ENCODE results near the gene SMIM23. TPM values are rescaled to one million over a fixed set of nuclear protein-coding genes. Genes with fewer than 3 reads are reported as not detected.
A peak's percentile ranks its signal among the peaks of the same experiment; 100 is the strongest.

SMIM23 gene
- total and polyA plus RNA-seq, 2 experiments from 2014 or later, result not detected

DNA sequence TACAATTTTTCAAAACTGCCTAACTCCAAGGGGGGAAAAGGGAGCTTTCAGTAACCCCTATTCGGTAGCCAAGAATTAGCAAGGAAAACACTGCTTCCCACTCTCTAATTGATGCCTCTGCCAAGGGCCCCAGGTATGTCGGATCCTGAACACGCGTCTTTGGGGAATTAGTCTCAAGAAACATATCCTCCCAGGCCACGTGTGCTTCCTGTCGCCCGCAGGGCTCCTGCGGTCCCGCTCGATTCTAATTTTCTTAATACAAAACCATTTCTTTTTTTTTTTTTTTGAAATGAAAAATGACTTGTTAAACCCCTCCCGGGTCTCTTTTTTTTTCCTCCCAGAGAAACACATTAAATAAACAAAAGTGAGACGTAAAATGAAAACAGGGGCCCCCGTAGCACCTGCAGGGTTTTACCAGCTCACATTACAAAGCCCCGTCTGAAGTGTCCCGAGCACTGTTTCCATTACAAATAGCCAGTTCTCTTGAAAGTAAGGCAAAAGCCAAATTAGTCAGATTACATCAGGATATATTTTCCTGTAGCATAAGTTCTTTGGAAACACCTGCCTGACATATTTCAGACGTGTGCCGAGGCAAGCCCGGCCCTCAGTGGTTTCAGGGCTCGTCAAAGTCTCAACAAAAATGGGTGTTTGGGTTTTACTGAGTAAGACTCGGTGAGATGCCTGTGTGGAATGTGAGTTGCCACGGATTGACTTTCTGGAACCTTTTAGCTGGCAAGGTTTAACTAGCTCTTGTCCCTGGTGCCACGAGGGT, 21.5 kb downstream of the SMIM23 start:
- H3K4me3 ChIP-seq, result no peak overlapping the region

DNA sequence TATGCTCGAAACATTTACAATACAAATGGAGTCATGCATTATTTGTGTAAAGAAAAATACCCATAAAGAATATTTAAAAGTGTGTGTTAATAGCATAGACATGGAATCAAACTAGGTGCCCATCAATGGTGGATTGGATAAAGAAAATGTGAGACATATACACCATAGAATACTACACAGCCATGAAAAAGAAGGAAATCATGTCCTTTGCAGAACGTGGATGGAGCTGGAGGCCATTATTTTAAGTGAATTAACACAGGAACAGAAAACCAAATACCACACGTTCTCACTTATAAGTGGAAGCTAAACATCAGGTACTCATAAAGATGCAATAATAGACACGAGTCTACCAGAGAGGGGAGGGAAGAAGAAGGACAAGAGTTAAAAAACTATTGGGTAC, 22.8 kb downstream of the SMIM23 start:
- H3K4me3 ChIP-seq, result no peak overlapping the region
- H3K27ac ChIP-seq, result no peak overlapping the region
- DNase-seq (ENCODE audit: low read depth in 1 of 2, low spot score in 1 of 2), result no peak
- no peaks in the 10 kb centered on the region for H3K4me1 ChIP-seq (ENCODE audit: low read depth)
- no peaks in the 10 kb centered on the region for H3K36me3 ChIP-seq
- TF ChIP-seq, protein P1, sequence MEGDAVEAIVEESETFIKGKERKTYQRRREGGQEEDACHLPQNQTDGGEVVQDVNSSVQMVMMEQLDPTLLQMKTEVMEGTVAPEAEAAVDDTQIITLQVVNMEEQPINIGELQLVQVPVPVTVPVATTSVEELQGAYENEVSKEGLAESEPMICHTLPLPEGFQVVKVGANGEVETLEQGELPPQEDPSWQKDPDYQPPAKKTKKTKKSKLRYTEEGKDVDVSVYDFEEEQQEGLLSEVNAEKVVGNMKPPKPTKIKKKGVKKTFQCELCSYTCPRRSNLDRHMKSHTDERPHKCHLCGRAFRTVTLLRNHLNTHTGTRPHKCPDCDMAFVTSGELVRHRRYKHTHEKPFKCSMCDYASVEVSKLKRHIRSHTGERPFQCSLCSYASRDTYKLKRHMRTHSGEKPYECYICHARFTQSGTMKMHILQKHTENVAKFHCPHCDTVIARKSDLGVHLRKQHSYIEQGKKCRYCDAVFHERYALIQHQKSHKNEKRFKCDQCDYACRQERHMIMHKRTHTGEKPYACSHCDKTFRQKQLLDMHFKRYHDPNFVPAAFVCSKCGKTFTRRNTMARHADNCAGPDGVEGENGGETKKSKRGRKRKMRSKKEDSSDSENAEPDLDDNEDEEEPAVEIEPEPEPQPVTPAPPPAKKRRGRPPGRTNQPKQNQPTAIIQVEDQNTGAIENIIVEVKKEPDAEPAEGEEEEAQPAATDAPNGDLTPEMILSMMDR (IDR thresholded peaks at IDR 0.05; ENCODE audit: low read depth, low read length), result no peak
- no peaks in the 10 kb centered on the region for H3K9me3 ChIP-seq (ENCODE audit: low read depth)
- H3K27me3 ChIP-seq, result peaks cover 26% of the 10 kb centered on the region

More for the DNA sequence above, 21.5 kb downstream of the SMIM23 start:
- Histone ChIP-seq H3K27me3 (peaks cover 32% of the 10 kb centered on the region), H3K36me3 (no peaks in the 10 kb centered on the region), H3K9me3 (ENCODE audit: low read depth) (no peaks in the 10 kb centered on the region), H3K4me1 (ENCODE audit: low read depth) (no peaks in the 10 kb centered on the region), H3K27ac (no peak overlapping the region)
- no peak for DNase-seq (ENCODE audit: low read depth in 1 of 2, low spot score in 1 of 2)
- TF ChIP-seq, protein P1 (IDR thresholded peaks at IDR 0.05; ENCODE audit: low read depth, low read length), result no peak

DNA sequence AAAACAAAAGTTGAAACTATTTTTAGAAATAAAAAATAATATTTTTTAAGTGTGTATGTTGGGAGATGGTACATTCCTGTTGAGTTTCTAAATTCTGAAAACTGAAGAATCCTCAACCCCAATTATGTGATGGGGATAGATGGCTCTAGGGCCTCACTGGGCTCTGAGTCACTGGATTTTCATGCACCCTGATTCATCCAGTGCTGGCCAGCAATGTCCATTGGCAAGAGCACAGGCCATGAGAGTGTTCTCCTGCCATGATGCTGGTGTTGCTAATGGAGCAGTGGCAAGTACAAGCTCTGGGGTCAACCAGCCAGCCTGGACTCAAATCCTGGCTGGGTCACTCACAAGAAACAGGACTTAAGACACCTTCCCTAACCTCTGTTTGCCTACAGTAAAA, 23.3 kb downstream of the SMIM23 start:
- Histone ChIP-seq H3K27ac (no peak overlapping the region), H3K4me3 (no peak overlapping the region), H3K4me1 (ENCODE audit: low read depth) (no peaks in the 10 kb centered on the region), H3K27me3 (peaks cover 26% of the 10 kb centered on the region), H3K9me3 (ENCODE audit: low read depth) (no peaks in the 10 kb centered on the region), H3K36me3 (no peaks in the 10 kb centered on the region)
- no peak for DNase-seq (ENCODE audit: low read depth in 1 of 2, low spot score in 1 of 2)
- TF ChIP-seq, protein P1 (IDR thresholded peaks at IDR 0.05; ENCODE audit: low read depth, low read length), result no peak

DNA sequence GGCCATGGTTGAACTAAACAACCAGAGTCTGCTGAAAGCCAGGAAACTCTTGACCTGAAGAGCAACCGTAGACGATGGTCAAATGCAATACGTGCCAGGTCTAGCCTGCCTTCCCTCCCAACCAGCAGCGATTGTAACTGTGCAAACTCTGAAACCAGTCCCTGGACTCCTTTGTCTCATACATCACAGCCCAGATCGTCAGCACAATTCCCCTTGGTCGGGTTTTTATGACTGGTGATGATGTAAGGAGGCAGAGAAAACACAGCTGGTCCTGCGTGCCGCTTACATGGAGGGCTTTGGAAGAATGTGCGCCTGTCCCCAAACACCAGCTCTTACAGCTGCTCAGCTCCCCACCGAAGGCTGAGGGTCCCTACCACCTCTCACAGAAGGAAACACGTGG, 24.6 kb downstream of the SMIM23 start:
- Histone ChIP-seq H3K27me3 (peaks cover 23% of the 10 kb centered on the region), H3K4me3 (no peak overlapping the region), H3K4me1 (ENCODE audit: low read depth) (no peaks in the 10 kb centered on the region), H3K36me3 (no peaks in the 10 kb centered on the region), H3K27ac (no peak overlapping the region), H3K9me3 (ENCODE audit: low read depth) (no peaks in the 10 kb centered on the region)
- peak in 1 of 2 donors; percentile 17 for DNase-seq (ENCODE audit: low read depth in 1 of 2, low spot score in 1 of 2)
- TF ChIP-seq, protein P1 (IDR thresholded peaks at IDR 0.05; ENCODE audit: low read depth, low read length), result no peak

DNA sequence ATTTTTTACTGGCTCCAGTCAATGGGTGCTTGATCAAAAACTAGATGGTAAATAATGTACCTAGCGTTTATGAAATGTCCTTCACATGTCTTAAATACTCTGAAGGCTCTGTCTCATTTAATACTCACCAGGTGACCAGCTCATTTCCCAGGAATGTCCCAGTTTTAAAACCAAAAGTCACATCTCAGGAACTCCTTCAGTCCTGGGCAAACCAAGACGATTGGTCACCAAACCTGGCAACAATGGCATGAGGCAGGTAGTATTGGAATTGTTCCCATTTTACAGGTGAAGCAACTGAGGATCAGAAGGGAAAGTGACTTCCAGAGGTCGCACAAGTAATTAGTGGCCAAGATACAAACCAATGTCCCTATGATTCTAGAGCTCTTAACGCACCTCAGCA, 27.7 kb downstream of the SMIM23 start:
- H3K9me3 ChIP-seq (ENCODE audit: low read depth), result no peaks in the 10 kb centered on the region
- TF ChIP-seq, protein P1 (IDR thresholded peaks at IDR 0.05; ENCODE audit: low read depth, low read length), result no peak

More for the DNA sequence above, 27.7 kb downstream of the SMIM23 start:
- Histone ChIP-seq H3K27me3 (no peaks in the 10 kb centered on the region), H3K27ac (no peak overlapping the region), H3K4me3 (no peak overlapping the region), H3K4me1 (ENCODE audit: low read depth) (no peaks in the 10 kb centered on the region), H3K36me3 (no peaks in the 10 kb centered on the region)
- no peak for DNase-seq (ENCODE audit: low read depth in 1 of 2, low spot score in 1 of 2)
